K562 (cell line): ENCODE results near the gene SULT1C4. TPM values are rescaled to one million over a fixed set of nuclear protein-coding genes. Genes with fewer than 3 reads are reported as not detected.

ENCODE experiments used
- ARNT ChIP-seq, 2 experiments: fragments of 450-650 bp; IDR thresholded peaks; 2 replicates each; pipeline ENCODE4 v1.6.1; 2016; ENCODE audit warnings: mild to moderate bottlenecking in 1 of 2
- CTBP1 ChIP-seq: fragments of 450-650 bp; IDR thresholded peaks from 2 replicates; pipeline ENCODE4 v1.6.1; 2016; ENCODE audit warnings: borderline replicate concordance
- ELF4 ChIP-seq: fragments of 450-650 bp; formaldehyde crosslinking; IDR thresholded peaks from 2 replicates; pipeline ENCODE4 v1.4.0; 2022; ENCODE audit warnings: missing genetic modification characterization
- EP400 ChIP-seq: fragments of 450-650 bp; IDR thresholded peaks from 2 replicates; pipeline ENCODE4 v1.6.1; 2017; ENCODE audit warnings: antibody characterized with exemption, mild to moderate bottlenecking, moderate library complexity
- ERF ChIP-seq: fragments of 450-650 bp; formaldehyde crosslinking; IDR thresholded peaks from 2 replicates; pipeline ENCODE4 v1.4.0; 2020; ENCODE audit warnings: mild to moderate bottlenecking, mixed read lengths
- EWSR1 ChIP-seq: fragments of 450-650 bp; IDR thresholded peaks from 2 replicates; pipeline ENCODE4 v1.6.1; 2018; ENCODE audit warnings: borderline replicate concordance, mild to moderate bottlenecking, low read depth, moderate library complexity; ENCODE audit not compliant: partially characterized antibody
- FOXA3 ChIP-seq, 2 experiments: fragments of 450-650 bp in 1 of 2; sonication (generic) in 1 of 2; formaldehyde crosslinking; IDR thresholded peaks in 1 of 2; conservative IDR thresholded peaks in 1 of 2; 2 replicates each; pipeline versions ENCODE4 v1.4.0 to v1.8.0; 2020 to 2022; ENCODE audit warnings: mild to moderate bottlenecking in 2 of 2, missing genetic modification reagents in 1 of 2
- HDAC3 ChIP-seq: fragments of 450-650 bp; IDR thresholded peaks from 2 replicates; pipeline ENCODE4 v1.6.1; 2018; ENCODE audit warnings: borderline replicate concordance, mild to moderate bottlenecking, moderate library complexity; ENCODE audit not compliant: partially characterized antibody
- HNRNPK ChIP-seq: fragments of 200-400 bp; formaldehyde crosslinking; IDR thresholded peaks from one replicate; pipeline ENCODE4 v1.6.1; 2018; ENCODE audit warnings: mild to moderate bottlenecking, low read depth, low read length; ENCODE audit not compliant: poor library complexity, severe bottlenecking
- POLR2G ChIP-seq: fragments of 200-400 bp; formaldehyde crosslinking; IDR thresholded peaks from 2 replicates; pipeline ENCODE4 v1.6.1; 2017; ENCODE audit warnings: low read depth, mild to moderate bottlenecking, antibody characterized with exemption, low read length, moderate library complexity
- PYGO2 ChIP-seq: fragments of 450-650 bp; IDR thresholded peaks from 2 replicates; pipeline ENCODE4 v1.6.1; 2016; ENCODE audit warnings: mild to moderate bottlenecking, missing genetic modification characterization, moderate library complexity, missing compliant biosample characterization
- RBFOX2 ChIP-seq: fragments of 200-400 bp; formaldehyde crosslinking; IDR thresholded peaks from 2 replicates; pipeline ENCODE4 v1.6.1; 2017; ENCODE audit warnings: low read depth, mild to moderate bottlenecking, low read length, moderate library complexity
- RUNX1 ChIP-seq: sonication (generic); IDR thresholded peaks from 2 replicates; pipeline ENCODE4 v1.6.1; 2016; ENCODE audit warnings: antibody characterized with exemption, low read depth
- SMAD3 ChIP-seq: fragments of 450-650 bp; formaldehyde crosslinking; conservative IDR thresholded peaks from 2 replicates; pipeline ENCODE4 v1.4.0; 2020; ENCODE audit warnings: mild to moderate bottlenecking
- STAT6 ChIP-seq: sonication (generic); formaldehyde crosslinking; IDR thresholded peaks from 2 replicates; pipeline ENCODE4 v1.8.1; 2023; ENCODE audit warnings: mild to moderate bottlenecking, missing genetic modification reagents
- ZNF766 ChIP-seq: fragments of 200-800 bp; sonication (Bioruptor generic); conservative IDR thresholded peaks from 2 replicates; pipeline ENCODE4 v1.6.1; 2016; ENCODE audit warnings: missing genetic modification characterization, missing compliant biosample characterization
- polyA plus RNA-seq, 8 experiments: library from polyadenylated mRNA; depleted of rRNA in 4 of 8; stranded (reverse) in 5 of 8; unstranded in 3 of 8; fragments of >200 nt; fragmentation: Nextera tagmentation in 2 of 8; fragmentation: Illumina TruSeq in 1 of 8; extraction: Ambion mirVana in 2 of 8; extraction: Trizol in 1 of 8; gene quantifications; 2 replicates each; pipeline versions ENCODE4 v1.2.1 to v1.2.3, GENCODE V29; 2011 to 2014; ENCODE audit warnings: inconsistent platforms in 1 of 8, missing spikeins in 1 of 8
- total RNA-seq, 7 experiments: library from RNA; depleted of rRNA in 6 of 7; stranded (reverse); fragments of >200 nt in 6 of 7; fragmentation: Illumina TruSeq in 2 of 7; extraction: Trizol in 2 of 7; gene quantifications; 2 replicates each; pipeline versions ENCODE4 v1.2.1 to v1.2.3, GENCODE V29; 2011 to 2021; ENCODE audit warnings: low replicate concordance in 1 of 7
- TF ChIP-seq, protein P1 (sequence below): fragments of 250-450 bp; sonication (Bioruptor Pico); IDR thresholded peaks from 2 replicates; pipeline ENCODE4 v1.4.0; 2020; ENCODE audit warnings: mild to moderate bottlenecking, moderate library complexity
- TF ChIP-seq, protein P2 (sequence below): sonication (generic); formaldehyde crosslinking; IDR thresholded peaks from 2 replicates; pipeline ENCODE4 v1.8.0; 2023; ENCODE audit warnings: mild to moderate bottlenecking, missing genetic modification reagents

SULT1C4 gene
- total and polyA plus RNA-seq, 9 of the 15 experiments (the other 6 are each of a cell fraction or from before 2014, with no cell fraction given): 0.04 to 0.14 (median 0.09) TPM; not detected in 5

GRCh38 chr2:108360776-108361468 lies 16.8 kb upstream of the SULT1C4 start (continued):
- TF ChIP-seq, protein P1, sequence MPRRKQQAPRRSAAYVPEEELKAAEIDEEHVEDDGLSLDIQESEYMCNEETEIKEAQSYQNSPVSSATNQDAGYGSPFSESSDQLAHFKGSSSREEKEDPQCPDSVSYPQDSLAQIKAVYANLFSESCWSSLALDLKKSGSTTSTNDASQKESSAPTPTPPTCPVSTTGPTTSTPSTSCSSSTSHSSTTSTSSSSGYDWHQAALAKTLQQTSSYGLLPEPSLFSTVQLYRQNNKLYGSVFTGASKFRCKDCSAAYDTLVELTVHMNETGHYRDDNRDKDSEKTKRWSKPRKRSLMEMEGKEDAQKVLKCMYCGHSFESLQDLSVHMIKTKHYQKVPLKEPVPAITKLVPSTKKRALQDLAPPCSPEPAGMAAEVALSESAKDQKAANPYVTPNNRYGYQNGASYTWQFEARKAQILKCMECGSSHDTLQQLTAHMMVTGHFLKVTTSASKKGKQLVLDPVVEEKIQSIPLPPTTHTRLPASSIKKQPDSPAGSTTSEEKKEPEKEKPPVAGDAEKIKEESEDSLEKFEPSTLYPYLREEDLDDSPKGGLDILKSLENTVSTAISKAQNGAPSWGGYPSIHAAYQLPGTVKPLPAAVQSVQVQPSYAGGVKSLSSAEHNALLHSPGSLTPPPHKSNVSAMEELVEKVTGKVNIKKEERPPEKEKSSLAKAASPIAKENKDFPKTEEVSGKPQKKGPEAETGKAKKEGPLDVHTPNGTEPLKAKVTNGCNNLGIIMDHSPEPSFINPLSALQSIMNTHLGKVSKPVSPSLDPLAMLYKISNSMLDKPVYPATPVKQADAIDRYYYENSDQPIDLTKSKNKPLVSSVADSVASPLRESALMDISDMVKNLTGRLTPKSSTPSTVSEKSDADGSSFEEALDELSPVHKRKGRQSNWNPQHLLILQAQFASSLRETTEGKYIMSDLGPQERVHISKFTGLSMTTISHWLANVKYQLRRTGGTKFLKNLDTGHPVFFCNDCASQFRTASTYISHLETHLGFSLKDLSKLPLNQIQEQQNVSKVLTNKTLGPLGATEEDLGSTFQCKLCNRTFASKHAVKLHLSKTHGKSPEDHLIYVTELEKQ (CRISPR knock-in tag): no peak
- TF ChIP-seq RUNX1 (no peak), ZNF766 (CRISPR knock-in tag) (no peak), ELF4 (CRISPR knock-in tag) (no peak), HDAC3 (peak; percentile 13), RBFOX2 (no peak), ARNT (IDR thresholded peaks at IDR 0.05) (no peak), STAT6 (no peak), EP400 (no peak), CTBP1 (peak; percentile 36; the same call in 1 of the 2 replicates), FOXA3 (CRISPR knock-in tag; conservative IDR thresholded peaks at IDR 0.05 in 1 of 2, IDR thresholded peaks at IDR 0.05 in 1 of 2) (peak in 1 of 2 experiments; percentile 55; a peak in 2 of 4 replicates), ERF (CRISPR knock-in tag) (no peak), HNRNPK (no peak), EWSR1 (no peak), SMAD3 (no peak), PYGO2 (no peak), POLR2G (no peak)
- TF ChIP-seq, protein P2, sequence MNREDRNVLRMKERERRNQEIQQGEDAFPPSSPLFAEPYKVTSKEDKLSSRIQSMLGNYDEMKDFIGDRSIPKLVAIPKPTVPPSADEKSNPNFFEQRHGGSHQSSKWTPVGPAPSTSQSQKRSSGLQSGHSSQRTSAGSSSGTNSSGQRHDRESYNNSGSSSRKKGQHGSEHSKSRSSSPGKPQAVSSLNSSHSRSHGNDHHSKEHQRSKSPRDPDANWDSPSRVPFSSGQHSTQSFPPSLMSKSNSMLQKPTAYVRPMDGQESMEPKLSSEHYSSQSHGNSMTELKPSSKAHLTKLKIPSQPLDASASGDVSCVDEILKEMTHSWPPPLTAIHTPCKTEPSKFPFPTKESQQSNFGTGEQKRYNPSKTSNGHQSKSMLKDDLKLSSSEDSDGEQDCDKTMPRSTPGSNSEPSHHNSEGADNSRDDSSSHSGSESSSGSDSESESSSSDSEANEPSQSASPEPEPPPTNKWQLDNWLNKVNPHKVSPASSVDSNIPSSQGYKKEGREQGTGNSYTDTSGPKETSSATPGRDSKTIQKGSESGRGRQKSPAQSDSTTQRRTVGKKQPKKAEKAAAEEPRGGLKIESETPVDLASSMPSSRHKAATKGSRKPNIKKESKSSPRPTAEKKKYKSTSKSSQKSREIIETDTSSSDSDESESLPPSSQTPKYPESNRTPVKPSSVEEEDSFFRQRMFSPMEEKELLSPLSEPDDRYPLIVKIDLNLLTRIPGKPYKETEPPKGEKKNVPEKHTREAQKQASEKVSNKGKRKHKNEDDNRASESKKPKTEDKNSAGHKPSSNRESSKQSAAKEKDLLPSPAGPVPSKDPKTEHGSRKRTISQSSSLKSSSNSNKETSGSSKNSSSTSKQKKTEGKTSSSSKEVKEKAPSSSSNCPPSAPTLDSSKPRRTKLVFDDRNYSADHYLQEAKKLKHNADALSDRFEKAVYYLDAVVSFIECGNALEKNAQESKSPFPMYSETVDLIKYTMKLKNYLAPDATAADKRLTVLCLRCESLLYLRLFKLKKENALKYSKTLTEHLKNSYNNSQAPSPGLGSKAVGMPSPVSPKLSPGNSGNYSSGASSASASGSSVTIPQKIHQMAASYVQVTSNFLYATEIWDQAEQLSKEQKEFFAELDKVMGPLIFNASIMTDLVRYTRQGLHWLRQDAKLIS (CRISPR knock-in tag): no peak
